MM.1S (cell line): Measurements from ENCODE around the gene METTL9.

Source experiments
- CTCF ChIP-seq: fragments of 300-600 bp; sonication (generic); IDR thresholded peaks from 2 replicates; pipeline ENCODE4 v1.5.1; 2016; ENCODE audit warnings: antibody characterized with exemption, low read length, mixed read lengths
- EZH2 ChIP-seq: fragments of 300-600 bp; sonication (generic); optimal IDR thresholded peaks from 2 replicates; pipeline ENCODE3; 2017; ENCODE audit warnings: low read depth, mild to moderate bottlenecking, antibody characterized with exemption, low read length, mixed read lengths

- TF ChIP-seq CTCF (no peak), EZH2 (no peak)
Measured at GRCh38 chr16:21704266-21704665, 104.9 kb downstream of the METTL9 start.
